ENCODE measurements around the gene IL5.

DNA sequence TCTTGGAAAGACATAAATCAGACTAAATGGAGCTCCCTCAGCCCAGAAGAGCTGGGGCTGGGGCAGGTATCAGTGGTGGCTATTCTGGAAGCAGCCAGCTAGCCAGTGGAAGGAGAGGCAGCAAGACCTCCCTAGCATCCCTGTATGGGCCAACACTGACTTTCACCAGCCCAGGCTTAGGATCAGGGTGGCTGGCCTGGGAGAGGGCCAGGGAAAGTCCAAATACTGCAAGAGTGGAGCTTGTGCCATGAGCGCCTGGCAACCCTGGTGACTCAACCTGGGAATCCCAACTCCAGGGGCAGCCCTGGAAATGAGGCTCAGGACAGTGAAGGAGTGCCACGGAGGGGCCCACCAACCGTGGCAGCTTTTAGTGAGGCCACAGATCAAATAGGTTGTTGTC is 45.2 kb downstream of the IL5 start:
- TF ChIP-seq, protein P1, sequence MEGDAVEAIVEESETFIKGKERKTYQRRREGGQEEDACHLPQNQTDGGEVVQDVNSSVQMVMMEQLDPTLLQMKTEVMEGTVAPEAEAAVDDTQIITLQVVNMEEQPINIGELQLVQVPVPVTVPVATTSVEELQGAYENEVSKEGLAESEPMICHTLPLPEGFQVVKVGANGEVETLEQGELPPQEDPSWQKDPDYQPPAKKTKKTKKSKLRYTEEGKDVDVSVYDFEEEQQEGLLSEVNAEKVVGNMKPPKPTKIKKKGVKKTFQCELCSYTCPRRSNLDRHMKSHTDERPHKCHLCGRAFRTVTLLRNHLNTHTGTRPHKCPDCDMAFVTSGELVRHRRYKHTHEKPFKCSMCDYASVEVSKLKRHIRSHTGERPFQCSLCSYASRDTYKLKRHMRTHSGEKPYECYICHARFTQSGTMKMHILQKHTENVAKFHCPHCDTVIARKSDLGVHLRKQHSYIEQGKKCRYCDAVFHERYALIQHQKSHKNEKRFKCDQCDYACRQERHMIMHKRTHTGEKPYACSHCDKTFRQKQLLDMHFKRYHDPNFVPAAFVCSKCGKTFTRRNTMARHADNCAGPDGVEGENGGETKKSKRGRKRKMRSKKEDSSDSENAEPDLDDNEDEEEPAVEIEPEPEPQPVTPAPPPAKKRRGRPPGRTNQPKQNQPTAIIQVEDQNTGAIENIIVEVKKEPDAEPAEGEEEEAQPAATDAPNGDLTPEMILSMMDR (IDR thresholded peaks at IDR 0.05) = no peak
- TF ChIP-seq POLR2A (IDR thresholded peaks at IDR 0.05) = no peak
- TF ChIP-seq POLR2AphosphoS5 (IDR thresholded peaks at IDR 0.05) = peak in 1 of 3 donors; percentile 30
- TF ChIP-seq EP300 (IDR thresholded peaks at IDR 0.05) = no peak

Data from stomach (tissue), 4 donors.